ENCODE results near the gene ZDHHC23. TPM values are rescaled to one million over a fixed set of nuclear protein-coding genes. Genes with fewer than 3 reads are reported as not detected.

The ZDHHC23 gene
- 1 to 10 TPM in 8 of 12 donors, under 1 TPM in 3, not detected in 1; 0.59 to 2.0 (median 1.1) TPM for polyA plus RNA-seq (ENCODE audit: insufficient read length in 12 of 12)
- long read RNA-seq, donor 1, full-length matches to known transcripts = 1 of 1 reads
- long read RNA-seq, donor 1, partial matches to known transcripts = 0 of 1 reads
- long read RNA-seq, donor 1, other reads (novel, unspliced or antisense) = 0 of 1 reads
- long read RNA-seq, donor 2 = 0 reads
- long read RNA-seq, donor 3 = 0 reads
- long read RNA-seq, donor 4 = 0 reads
- long read RNA-seq, donor 5 = 0 reads
- long read RNA-seq, donor 6 = 0 reads
- long read RNA-seq, donor 7 = 0 reads
- long read RNA-seq, donor 8, partial matches to known transcripts = 0 of 5 reads
- long read RNA-seq, donor 8, other reads (novel, unspliced or antisense) = 5 of 5 reads
- long read RNA-seq, donor 9 = 0 reads
- long read RNA-seq, donor 10 = 0 reads
- long read RNA-seq, donor 11 = 0 reads

- peak; percentile 23 for DNase-seq
These were observed at the start of gene ZDHHC23 for GRCh38 chr3:113947372-113948014. ZDHHC23 (plus strand) TSS chr3:113948013; CDS start chr3:113948803, 790 bp downstream.

DNA sequence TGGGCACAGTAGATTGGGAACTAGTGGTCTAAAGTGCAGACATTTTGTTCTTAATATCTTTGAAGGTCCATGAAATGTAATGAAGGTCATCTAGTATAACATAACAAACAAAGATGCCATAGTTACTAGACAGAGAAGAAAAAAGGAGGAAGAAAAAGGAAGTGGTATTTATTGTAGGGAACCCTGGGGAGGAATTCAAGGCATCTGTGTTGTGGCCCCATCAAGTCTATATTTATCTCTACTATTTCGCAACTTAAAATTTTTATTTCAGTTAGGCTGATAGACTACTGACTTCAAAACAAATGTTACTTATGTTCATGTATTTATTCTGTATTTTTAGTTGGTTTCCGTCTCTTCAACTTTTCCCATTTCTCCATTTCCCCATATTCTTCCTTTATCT, 48.9 kb upstream of the ZDHHC23 start:
- DNase-seq = no peak

DNA sequence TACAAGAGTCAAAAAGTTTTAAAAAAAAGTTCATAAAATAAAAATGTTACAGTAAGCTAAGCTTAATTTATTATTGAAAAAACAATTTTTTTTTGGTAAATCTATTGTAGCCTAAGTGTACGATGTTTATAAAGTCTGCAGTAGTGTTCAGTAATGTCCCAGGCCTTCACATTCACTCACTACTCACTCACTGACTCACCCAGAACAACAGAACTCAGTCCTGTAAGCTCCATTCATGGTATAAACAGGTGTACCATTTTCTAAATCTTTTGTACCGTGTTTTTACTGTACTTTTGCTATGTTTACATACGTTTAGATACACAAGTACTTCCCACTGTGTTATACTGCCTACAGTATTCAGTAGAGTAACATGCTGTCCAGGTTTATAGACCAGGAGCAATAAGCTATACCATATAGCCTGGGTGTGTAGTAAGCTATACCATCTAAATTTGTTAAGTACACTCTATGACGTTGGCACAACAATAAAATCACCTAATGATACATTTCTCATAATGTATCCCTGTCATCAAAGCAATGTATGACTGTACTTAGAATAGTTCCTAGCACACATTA, 41.2 kb upstream of the ZDHHC23 start:
- DNase-seq = no peak

DNA sequence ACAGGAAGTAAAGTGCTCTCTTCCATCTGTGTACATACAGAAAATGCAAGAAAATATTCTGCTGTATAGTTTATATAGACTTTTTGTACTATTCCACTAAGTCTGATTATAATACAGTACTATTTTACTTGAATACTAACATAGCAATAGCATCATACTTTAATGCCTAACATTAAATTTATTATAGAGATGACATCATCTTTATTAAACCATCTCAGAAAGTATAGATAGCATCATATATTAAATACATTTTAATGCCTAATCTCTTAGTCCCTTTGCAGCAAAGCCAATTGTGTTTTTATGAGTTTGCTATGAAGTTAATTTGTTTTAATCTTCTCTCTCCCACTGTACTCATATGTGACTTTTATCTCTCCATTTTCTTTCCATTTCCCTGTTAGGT, 39.7 kb upstream of the ZDHHC23 start:
- no peak for DNase-seq

- no peak for DNase-seq
These were observed 36.8 kb upstream of the ZDHHC23 start for GRCh38 chr3:113910966-113911365.

GRCh38 chr3:113912552-113913236, 35.1 kb upstream of the ZDHHC23 start:
- DNase-seq = peak; percentile 2

- no peak for DNase-seq
These were observed 33.2 kb upstream of the ZDHHC23 start for GRCh38 chr3:113914646-113915045.

DNA sequence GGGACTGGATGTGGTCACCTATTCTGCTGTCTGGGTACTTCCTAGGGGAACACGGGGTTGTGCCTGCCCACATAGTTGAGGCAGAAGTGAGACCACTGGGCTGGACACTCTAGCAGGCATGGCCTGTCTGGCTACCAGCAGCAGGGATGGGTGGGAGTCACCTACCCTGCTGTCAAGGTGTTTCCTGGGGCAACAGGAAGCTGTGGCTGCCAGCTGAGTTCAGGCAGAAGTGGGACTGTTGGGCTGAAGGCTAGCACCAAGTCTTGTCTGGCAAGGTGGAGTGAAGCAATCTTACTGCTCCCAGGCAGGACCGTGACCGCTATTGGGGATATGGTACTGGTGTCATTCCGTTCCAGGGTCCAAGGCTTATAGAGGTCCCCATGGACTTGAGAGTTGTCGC, 20.3 kb upstream of the ZDHHC23 start:
- no peak for DNase-seq

GRCh38 chr3:113946831-113947230, 982 bp upstream of the ZDHHC23 start:
- no peak for DNase-seq

- no peak for DNase-seq
These were observed 453 bp downstream of the ZDHHC23 start for GRCh38 chr3:113948015-113948917.

- DNase-seq = no peak
These were observed 5.1 kb downstream of the ZDHHC23 start for GRCh38 chr3:113952921-113953320.

DNA sequence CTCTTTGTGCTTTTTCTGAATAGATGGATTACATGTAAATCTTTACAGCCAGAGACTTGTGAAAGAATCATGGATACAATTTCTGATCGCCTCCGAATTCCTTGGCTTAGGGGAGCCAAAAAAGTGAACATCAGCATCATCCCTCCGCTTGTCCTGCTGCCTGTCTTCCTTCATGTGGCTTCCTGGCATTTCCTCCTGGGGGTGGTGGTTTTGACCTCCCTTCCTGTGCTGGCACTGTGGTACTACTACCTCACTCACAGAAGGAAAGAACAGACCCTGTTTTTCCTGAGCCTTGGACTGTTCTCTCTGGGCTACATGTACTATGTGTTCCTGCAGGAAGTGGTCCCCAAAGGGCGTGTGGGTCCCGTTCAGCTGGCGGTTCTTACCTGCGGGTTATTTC, 5.9 kb downstream of the ZDHHC23 start:
- no peak for DNase-seq

DNA sequence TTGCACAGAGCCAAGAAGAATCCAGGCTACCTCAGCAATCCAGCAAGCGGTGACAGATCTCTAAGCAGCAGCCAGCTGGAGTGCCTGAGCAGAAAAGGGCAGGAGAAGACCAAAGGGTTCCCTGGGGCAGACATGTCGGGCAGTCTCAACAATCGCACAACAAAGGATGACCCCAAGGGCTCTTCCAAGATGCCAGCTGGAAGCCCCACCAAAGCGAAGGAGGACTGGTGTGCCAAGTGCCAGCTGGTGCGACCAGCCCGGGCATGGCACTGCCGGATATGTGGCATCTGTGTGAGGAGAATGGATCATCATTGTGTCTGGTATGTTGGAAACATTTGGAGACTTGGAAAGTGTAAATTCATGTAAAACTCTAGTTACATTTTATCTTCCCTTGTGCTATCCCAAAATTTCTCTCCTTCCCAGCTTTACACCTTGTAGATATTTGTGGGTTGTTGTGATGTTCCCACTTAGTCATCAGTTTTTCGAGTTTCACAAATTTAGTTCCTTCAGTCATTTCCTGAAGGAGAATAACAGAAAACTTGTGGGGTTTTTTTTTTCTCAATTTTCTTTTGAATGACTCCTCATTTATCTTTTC, 6.4 kb downstream of the ZDHHC23 start:
- no peak for DNase-seq

- DNase-seq = no peak
These were observed 16.1 kb downstream of the ZDHHC23 start for GRCh38 chr3:113963879-113964278.

GRCh38 chr3:113966172-113966571, 18.4 kb downstream of the ZDHHC23 start:
- no peak for DNase-seq

GRCh38 chr3:113968986-113969385, 21.2 kb downstream of the ZDHHC23 start:
- DNase-seq = no peak

DNA sequence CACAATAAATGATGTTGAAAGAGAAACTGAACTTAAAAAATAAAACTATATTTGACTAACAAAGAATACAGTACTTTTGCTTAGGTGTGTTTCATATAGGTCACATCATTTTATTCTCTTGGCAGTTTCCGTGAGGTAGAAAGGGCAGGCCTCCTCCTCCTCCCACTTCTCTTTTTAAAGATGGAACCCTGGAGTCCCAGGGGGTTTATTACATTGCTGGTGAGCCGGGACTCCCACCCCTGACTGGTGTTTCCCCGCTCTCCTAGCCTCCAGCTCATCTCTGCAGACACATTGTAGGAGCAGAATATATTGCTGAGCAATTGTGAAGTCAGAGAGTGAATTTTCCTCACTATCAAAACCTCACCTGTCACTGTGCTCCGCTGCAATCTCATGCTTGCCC, 30.0 kb downstream of the ZDHHC23 start:
- no peak for DNase-seq

DNA sequence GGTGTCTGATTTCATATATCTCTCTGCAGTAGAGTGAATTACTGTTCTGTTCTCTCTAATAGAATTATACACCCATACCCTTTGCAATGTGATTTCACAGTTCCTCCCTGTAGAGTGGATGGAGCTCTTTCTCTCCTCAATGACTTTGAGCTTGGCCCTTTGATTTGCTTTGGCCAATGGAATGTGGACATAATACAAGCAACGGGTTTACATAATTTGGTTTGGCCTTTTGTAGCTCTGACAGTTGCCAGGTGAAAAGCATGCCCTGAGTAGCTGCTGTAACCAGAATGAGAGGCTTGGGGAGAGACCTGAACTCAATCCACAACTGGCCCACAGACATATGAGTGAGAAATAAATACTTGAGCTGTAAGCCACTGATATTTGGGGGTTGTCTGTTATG, 32.1 kb downstream of the ZDHHC23 start:
- no peak for DNase-seq

- no peak for DNase-seq
These were observed 34.0 kb downstream of the ZDHHC23 start for GRCh38 chr3:113981803-113982202.

DNA sequence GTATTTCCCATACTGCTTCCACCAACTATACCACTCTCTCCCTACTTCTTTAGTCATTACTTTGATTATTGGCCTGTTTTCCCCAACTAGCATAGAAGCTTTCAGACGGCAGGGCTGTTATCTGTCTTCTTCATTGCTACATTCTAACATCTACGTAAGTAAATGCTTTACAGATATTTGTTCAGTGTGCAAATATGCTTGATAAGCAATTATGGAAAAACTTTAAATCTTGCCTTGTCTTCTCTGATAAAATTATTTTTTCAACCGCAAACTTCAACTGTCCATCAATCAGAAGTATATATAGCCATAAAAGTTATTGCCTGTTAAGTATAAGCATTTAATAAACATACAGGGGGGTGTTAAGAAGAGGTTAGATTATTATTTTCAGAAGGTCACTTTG, 35.7 kb downstream of the ZDHHC23 start:
- DNase-seq = no peak

DNA sequence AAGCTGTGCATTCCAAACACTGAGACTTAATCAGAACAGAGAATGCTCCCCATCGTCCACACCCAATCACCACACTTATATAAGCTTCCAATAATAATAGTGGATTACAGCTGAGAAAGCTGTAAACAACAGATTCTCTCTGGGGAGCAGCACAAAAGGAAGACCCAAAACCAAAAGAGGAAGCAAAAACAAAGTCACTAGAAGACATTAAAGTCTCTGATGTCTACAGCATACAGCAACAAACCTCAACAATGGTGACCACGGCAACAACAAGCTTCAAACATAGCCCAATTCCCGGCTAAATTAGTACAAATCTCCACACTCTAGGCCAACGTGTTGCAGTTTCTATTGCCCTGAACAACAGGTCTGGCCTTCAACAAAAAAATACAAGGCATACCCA, 37.7 kb downstream of the ZDHHC23 start:
- no peak for DNase-seq

All from muscle of arm (tissue), 14 donors.